COLO668 (cell line): ENCODE data around the gene ITGB5.

ENCODE experiments used
- DNase-seq: peaks from one replicate; lab custom pipeline; 2025; ENCODE audit not compliant: unreplicated experiment; lab: John Stamatoyannopoulos, UW

ITGB5 gene

DNA sequence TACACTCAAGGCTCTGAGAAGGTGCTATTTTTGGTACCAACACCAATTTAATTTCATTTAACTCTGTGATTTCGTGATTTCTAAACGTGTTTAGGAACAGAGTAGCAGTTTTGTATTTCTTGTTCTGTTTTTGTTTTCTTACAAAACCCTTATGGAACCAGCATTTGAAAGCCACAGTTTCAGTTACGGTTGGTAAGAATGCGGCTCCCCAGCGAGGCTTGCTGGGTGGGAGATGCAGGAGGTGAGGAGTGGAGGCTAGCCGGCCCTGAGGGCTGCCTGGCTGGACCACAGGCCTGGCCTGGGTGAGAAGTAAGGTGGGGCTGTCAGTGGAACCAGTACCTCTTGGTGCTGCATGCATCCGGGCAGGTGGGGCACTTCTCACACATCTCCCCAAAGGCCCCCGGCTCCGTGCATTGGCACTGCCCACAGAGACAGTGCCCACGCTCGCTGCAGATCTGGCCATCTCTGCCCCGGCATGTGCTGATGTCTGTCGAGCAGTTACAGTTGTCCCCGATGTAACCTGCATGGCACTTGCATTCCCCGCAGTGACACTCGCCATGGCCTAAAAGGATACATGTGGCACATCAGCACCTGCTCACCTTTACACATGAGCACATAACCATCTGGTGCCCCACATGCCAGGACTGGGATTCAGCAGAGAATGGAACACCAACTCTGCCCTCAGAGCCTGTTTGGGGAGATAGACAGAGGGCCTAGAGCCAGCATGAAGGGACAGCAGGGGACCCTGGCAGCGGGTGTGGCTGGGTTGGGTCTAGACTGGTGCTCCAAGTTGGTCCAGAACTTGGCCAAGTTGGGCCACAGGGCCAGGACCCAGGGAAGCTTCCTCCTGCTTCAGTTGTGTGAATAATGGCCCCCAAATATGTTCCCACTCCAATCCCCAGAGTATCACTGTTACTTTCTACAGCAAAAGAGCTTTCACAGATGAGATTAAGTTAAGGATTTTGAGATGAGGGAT, 113.5 kb downstream of the ITGB5 start:
- DNase-seq = no peak

DNA sequence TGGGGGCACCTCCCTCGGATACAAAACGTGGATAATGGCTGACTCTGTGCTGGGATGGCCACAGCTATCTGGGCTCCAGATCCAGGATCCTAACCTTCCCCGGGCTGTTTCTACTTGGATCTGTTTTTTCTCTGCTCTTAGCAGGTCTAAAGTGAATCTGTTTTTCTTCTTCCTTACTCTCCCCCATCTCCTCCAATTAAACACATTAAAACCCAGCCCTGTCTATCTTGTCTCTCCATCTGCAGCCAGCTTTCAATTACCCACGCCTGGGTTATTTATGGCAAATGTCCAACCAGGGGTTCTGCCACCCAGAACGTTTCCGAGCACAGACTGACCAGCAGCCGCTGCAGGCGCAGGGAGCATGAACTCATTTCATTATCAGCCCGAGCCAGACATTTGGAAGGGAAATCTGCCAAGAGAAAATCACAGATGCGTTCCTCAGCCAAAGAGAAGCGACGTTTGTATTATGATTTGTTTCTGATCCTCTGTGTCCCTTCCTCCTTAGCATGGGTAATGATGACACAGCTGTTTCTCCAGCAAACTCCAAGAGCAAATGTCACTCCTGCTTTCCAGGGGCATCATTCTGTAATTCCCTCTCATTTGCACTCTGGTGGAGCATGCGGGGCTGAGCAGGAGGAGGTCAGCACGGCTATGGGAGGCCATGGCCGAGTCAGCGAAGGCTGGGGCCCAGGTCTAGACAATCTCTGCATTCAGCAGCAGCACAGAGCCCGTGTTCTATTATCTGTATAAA, 114.9 kb downstream of the ITGB5 start:
- DNase-seq = no peak

DNA sequence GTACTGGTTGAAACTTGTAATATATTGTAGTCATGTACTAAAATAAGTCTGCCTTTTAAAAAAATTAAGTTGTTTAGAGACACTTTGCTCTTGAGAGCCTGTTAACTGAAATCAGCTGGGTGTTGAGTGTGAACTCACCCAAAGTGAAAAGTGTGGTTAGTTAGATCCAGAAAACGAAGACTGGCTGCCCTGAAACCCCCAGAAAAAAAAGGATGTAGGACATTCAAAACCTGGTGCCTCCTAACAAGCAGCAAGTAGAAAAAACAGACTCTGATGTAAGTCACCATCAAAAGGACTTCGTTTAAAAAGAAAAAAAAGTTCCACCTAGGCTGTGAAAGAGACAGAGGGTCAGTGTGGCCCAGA, 116.1 kb downstream of the ITGB5 start:
- no peak for DNase-seq

DNA sequence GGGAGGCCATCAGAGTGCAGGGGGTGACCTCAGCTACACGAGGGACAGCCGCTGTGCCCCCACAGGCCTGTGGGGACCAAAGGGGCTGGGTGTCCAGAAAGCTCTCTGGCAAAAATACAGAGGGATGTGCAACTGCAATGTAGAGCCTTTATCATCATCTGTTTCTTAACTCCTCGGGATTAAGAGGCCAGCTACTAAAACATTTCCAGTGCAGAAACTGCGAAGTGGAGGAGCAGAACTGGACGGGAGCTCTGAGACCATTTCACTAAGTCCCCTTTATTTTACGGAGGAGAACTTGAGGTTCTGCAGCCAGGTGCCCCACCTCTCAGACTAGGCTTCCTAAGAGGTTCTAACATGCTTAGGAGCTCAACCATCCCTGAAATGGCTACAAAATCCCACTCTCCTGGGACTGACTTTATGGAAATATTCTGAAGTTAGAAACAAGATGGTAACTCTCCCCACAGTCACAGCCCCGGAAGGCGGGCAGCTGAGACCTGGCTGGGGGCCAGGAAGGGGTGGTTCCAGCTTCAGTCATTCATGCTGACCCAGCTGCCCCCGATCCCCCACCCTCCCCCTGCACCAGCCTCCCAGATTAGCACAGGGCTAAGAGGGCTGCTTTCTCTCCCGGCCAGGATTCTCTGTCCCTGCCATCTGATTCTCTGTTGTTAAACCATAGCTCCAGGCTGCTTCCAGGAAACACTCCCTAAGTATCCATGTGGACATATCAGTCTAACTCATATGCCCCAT, 116.7 kb downstream of the ITGB5 start:
- no peak for DNase-seq

DNA sequence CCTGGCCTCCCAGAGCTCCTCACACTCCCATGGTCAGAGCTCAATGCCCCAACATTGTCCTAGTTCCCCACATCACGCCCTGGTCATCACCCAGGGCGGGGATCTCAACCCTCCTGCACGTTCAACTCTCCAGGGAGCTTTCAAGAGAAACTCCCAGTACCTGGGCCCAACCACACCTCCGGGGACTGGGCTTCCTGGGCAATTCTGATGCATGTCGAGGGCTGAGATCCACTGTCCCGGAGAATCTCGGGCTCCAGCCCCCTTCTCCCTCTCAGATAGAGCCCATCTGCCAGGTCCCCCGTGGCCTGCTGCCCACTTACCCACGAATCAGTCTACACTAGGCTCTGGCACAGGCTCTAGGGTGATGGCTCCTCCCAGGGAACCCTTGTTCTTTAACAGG, 117.7 kb downstream of the ITGB5 start:
- no peak for DNase-seq

DNA sequence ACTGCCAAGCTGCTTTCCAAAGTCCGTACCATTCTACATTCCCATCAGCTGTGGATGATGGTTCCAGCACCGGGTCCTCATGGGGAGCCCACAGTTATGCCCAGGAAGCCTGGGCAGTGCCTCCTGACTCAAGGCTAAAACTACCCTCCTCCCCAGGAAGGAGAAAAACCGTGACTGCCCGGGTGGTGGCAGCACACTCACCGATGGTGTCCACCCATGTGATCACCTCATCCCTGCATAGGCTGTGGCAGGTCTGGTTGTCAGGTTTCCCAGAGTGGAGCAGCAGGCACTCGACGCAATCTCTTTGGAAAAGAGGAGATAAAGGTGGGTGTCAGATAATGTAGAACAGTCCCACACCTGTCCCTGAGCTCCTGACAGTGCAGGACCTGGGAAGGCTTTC, 118.4 kb downstream of the ITGB5 start:
- peak; percentile 43 for DNase-seq

DNA sequence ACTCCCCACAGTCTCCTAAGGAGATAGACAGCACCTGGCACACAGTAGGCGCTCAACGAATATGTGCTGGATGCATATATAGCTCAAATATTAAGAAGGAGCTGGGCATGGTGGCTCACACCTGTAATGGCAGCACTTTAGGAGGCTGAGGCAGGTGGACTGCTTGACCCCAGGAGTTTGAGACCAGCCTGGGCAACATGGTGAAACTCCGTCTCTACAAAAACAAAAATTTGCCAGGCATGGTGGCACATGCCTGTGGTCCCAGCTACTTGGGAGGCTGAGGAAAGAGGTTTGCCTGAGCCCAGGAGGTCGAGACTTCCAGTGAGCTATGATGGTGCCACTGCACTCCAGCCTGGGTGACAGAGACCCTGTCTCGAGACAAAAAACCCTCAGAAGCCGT, 119.5 kb downstream of the ITGB5 start:
- DNase-seq = no peak

DNA sequence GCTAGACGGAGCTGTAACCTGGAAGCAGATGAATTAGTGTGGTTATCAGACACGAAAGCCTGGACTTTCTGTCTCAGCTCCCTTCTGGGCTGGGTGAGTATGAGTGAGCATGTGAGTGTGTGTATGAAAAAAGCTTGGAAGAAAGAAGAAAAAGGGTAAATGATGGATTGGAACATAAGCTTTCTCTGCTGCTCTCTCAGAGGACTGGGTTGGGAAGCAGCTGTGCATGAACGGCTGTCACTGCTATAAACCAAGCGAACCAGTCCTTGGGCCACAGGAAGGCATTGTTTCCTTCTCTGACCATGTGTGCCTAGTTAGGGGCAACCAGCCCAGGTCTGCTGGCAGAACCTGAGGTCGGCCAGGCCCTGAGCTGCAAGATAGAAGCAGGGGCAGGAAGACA, 119.9 kb downstream of the ITGB5 start:
- no peak for DNase-seq

DNA sequence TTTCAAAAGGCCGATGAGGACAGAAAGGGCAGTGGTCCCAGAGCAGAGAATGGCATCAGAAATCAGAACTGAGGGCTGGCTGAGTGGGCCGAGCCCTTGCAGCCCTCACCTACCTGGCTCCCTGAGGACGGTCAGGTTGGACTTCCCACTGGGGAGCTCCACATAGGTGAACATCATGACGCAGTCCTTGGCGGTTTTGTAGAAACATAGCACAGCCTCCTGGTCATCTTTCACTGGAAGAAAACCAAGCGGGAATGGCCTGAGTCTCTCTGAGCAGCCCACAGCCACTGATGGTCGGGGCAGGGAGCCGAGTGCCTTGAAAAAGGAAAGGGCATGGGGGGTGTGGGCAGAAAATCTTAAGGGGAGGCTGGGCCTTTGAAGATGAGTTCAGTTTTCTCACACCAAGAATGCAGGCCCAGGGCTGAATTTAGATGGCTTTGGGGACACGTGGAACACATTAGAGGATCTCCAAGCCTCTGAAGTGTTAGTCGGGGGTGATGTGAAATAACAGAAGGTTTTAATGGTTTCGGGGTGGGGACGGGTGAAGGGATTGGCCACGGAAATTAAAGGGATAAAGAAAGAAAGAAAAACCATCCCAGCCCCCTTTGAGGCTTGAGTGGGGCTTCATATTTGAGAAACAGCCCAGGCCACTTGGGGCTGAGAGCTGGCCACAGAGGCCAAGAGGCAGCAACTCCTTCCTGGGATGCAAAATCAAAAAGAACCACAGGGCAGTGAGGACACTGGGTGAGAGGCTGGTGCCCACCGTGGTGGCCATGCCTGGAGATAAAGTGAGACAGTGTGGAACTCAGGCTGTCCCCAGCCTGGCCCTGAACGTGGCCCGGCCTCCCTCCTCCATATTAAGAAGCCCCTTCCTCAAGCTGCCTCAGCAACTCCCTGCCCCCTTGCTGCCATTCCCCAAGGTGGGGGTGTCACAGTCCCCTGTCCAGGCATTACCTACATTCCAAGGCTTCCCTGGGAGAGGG, 120.8 kb downstream of the ITGB5 start:
- no peak for DNase-seq

DNA sequence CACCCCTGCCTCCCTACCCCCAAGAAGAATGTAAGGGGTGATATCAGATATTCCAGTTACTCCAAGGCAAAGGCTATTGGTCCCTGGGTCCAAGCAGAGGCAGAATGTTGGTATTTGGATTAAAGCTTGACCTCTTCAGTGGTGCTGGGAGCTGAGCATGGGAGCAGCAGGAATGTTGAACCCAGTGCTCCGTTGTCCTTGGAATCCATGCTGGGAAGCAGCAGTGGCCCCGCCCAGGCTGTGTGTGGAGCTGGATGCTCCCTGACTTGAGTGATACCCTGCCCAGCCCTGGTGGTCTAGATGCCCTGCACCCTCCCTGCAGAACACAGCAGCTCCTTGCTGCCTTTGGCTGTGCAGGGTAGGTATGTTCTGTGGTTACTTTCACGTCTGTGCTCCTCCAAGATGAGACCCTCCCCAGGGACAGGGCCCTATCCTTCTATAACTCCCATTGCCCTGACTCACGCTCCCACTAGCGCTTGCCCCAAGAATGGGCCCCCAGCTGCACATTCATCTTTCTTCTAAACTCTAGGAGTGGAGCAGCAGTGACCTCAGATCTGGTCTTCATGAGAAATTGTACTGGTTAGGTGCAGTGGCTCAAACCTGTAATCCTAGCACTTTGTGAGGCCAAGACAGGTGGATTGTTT, 121.8 kb downstream of the ITGB5 start:
- no peak for DNase-seq

DNA sequence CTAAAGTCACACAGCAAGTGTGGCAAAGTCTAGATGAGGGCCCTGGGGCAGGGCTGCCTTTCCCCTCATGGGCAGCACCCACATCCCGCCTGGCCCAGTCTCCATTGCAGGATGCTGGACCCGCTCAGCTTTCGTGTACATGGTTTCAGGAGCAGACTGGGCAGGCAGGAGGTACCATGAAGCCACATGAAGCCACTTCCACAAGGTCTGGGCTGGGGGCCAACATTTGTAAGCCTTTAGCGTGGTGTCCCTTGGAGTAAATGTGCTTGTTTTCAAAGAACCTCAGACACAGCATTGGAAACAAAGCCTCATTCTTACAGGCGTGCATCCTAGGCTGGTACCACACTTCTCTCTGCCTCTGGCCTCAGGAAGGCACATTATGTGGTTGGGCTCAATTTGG, 122.4 kb downstream of the ITGB5 start:
- no peak for DNase-seq

DNA sequence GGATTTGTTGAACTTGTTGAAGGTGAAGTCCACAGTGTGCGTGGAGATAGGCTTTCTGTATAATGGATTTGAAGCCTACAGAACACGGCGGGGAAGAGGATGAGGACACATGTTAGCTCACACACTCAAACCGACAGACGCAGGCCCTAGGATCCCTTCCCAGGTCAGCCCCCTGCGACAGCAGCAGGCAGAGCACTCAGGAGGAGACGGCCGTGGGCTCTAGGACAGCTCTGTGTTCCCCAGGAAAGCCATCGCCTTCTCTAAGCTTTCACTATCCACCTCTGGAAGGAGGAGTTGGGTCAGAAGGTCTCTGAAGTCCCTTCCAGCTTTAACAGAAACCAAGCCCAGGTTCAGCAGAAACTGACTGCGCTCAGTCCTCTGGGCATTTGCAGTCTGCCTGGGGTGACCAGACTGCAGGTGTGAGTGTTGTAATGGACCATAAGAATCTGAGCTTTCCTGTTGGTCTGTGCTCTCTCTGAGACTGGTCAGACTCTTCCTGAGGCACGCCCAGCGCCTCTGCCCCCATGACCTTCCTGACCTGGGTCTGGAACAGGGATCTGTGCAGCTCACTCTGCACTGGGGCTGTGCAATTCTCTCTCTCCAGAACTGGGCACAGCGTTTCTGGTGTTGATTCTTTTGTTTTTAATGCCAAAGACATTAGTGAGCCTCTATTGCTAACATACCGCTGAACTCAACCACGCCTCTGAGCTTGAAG, 123.4 kb downstream of the ITGB5 start:
- DNase-seq = no peak

DNA sequence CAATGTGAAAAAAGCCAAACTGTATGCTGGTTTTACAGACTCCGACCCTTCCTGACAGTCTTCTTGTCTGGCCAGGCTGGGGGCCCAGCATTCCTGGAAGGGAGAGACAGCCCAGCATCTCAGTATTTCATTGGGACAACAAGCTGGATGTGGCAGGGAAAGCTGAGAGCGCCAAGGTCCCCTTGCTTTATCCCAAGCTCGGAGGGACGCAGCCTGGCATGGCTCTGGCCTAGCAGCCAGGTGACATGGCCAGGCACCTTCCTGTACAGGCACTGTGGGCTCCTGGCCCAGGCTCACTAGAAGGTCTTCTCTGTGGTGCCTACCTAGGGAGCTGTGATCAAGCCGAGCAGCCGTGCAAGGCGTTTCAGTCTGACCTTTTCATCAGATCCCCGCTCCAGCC, 124.0 kb downstream of the ITGB5 start:
- DNase-seq = no peak

DNA sequence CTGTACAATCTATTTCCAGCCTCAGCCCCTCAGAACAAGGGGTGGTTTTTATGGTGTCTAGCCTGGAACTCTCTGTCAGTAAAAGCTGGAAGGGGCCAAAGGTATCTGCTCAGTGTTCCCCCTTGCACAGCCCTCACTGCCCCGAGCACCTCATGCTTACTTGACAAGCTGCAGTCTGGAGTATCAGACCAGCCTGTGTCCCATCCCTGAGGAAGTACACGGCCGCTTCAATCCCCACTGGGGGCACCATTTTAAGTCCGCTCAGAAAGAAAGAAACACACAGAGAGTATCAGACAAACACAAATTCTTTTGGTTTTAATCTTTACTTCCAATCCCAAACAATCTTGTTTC, 124.5 kb downstream of the ITGB5 start:
- DNase-seq = no peak

DNA sequence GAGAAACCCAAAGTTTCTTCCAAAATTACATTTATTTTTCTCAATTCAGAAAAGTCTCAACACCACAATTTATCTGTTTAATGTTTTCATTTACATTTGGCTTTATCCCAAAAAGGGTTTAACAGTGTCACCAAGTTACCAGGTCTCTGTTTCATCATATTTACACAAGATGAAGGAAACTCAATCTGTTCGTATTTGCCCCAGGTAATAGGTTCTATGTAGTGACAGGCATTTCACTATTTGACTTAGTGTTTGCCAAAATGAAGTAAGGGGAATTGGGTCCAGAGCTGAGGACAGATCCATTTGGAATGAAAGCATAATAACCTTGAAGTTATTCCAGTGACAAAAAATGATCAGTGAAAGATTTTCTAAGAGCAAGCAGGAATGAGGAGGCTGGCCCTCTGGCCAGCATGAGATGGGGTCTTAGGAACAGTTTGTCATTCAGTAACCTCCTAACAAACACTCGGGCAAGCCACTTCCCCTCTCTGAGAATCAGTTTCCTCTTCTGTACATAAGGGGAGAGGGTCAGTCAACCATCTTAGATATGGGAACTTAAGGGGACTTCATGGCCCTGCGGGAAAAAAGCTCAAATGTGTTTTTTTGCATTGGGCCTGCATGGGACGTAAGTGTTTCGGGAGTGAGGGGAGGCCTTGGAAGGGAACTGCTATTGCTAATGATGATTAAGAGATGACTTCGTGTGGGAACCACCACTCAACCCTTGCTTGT, 125.1 kb downstream of the ITGB5 start:
- no peak for DNase-seq

DNA sequence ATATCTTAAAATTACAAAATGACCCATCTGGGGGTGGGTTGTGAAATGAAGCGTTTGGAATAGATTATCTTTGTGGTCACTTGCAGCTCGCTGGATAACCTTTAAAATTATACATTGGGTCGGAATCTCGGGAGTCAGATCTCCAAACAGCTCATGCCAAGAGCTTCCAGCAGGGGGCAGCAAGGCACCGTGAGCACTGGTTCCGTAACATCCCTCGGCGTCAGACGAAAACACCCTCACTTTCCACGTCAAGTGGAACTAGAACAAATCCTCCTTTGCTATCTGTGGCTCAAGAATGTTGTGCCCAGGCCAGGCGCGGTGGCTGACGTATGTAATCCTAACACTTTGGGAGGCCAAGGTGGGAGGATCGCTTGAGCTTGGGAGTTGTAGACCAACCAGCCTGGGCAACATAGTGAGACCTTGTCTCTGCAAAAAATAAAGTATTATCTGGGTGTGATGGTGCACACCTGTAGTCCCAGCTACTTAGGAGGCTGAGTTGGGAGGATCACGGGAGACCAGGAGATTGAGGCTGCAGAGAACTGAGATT, 125.8 kb downstream of the ITGB5 start:
- DNase-seq = peak; percentile 68

DNA sequence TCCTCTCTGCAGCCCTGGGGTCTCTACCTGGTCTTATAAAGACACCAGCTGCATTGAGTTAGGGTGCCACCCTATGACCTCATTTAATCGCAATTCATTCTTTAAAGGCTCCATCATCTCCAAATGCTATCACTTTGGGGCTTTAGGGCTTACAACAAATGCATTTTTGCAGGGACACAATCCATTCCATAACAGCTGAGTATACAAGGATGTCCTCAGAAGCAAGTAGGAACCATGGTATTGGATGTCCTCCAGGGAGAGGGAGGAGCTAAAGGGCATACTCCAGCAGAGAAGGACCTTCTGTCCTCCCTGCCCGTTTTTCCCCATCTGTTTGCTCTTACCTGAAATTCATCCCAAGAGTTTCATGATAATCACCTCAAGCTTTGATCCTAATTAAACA, 126.6 kb downstream of the ITGB5 start:
- DNase-seq = no peak

DNA sequence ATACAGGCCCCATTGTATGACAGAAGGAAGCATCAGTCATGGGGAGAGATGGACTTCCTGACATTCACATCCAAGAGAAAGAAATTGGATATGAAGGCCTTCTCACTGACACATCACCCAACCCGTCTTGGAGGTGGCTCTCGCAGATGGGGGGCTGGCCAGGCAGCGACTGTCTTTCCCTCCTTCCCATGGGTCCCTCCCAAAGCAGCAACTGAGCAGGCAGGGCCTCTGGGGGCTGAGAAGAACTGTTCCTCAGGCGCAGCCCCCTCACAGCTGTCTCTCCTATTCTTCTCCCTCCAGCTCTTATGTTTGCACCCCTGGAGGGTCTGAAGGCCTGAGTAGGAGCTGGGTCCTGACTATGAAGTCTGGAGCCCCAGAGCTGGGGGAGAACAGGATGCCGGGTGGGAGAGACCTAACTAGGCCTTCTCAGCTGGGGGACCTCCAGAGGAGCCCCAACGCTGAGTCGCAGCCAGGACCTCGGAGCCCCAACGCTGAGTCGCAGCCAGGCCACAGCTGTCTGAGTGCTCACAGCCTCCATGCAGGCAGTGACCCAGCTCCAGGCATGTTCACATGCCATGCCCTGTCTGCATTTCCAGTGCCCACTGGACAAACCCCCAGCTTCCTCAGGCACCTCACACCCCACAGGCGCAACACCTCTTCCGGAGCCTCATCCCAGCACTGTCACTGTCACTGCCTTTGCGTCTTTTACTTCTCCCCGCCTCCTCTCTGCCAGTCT, 127.3 kb downstream of the ITGB5 start:
- no peak for DNase-seq
